ENCODE results near the gene HHEX. TPM values are rescaled to one million over a fixed set of nuclear protein-coding genes. Genes with fewer than 3 reads are reported as not detected.

The HHEX gene
- total and polyA plus RNA-seq, 2 of the 4 experiments (the other 2 are of a cell fraction) = 2.3 to 7.7 TPM

GRCh38 chr10:92640107-92640506, 49.6 kb upstream of the HHEX start:
- Histone ChIP-seq H3K4me1 (ENCODE audit: control insufficient read depth, insufficient read depth, low read length) (no peaks in the 10 kb centered on the region), H4K91ac (ENCODE audit: insufficient read depth, low read depth, low read length) (no peak overlapping the region), H2BK15ac (ENCODE audit: low read depth, low read length) (no peak overlapping the region), H3K18ac (ENCODE audit: low read depth, low read length) (no peak overlapping the region), H3K14ac (replicated peaks; ENCODE audit: low read depth, low read length) (0 out of 2 replicates have a peak overlapping the region, but pooled peaks have one; percentile 37), H2BK20ac (ENCODE audit: low read depth, low read length) (no peak overlapping the region), H4K8ac (ENCODE audit: low read depth in 2 of 2, low read length in 2 of 2) (no peak overlapping the region), H4K20me1 (ENCODE audit: insufficient read depth, low read length) (no peaks in the 10 kb centered on the region), H2AFZ (replicated peaks; ENCODE audit: low read length, poor library complexity) (no peak overlapping the region), H3K4ac (ENCODE audit: low read depth, low read length) (no peak overlapping the region), H3K56ac (ENCODE audit: extremely low read depth, insufficient read depth, low read length) (no peak overlapping the region), H3K9me1 (ENCODE audit: insufficient read depth, low read length) (peaks cover 6% of the 10 kb centered on the region; the same call in 1 of the 2 replicates), H3K4me3 (ENCODE audit: insufficient read depth, low read depth, low read length) (no peak overlapping the region), H2AK9ac (replicated peaks; ENCODE audit: low read depth, low read length, poor library complexity) (no peak overlapping the region), H3K9me3 (ENCODE audit: control insufficient read depth, insufficient read depth, low read length) (no peaks in the 10 kb centered on the region), H3K36me3 (ENCODE audit: control insufficient read depth, insufficient read depth, low read length) (peaks cover 1% of the 10 kb centered on the region; the same call in 1 of the 2 replicates), H3K79me1 (ENCODE audit: low read depth in 1 of 2, low read length in 2 of 2) (peaks cover 0 to 25% of the 10 kb centered on the region in 2 experiments; a peak in 3 of 4 replicates), H2BK5ac (ENCODE audit: low read depth, low read length, poor library complexity, severe bottlenecking) (no peak overlapping the region), H2AK5ac (ENCODE audit: low read depth, low read length) (no peak overlapping the region), H3K9ac (ENCODE audit: low read depth, low read length) (no peak overlapping the region), H4K5ac (ENCODE audit: low read depth, low read length) (no peak overlapping the region), H2BK120ac (ENCODE audit: low read depth, low read length) (no peak overlapping the region), H3K27me3 (ENCODE audit: control insufficient read depth, insufficient read depth, low read length) (no peaks in the 10 kb centered on the region), H3K4me2 (ENCODE audit: low read depth, low read length) (no peak overlapping the region), H3K27ac (ENCODE audit: insufficient read depth, low read length) (no peak overlapping the region), H3K23ac (ENCODE audit: low read depth, low read length) (no peak overlapping the region)
- dilution Hi-C loops (cut with HindIII; ENCODE audit: low sequenced_read_pairs, unreplicated experiment) = no loop called here
- no TSS peak for BruUV-seq (replicated peaks)
- WGBS, 2 experiments (ENCODE audit: extremely low coverage in 2 of 2, insufficient read length in 1 of 2) = 100% methylated on average over 1 of the region's 3 CpGs; no CpG with 5 or more reads in 1 of the 2 experiments
- intact Hi-C loops (cut with micrococcal nuclease) = no loop called here
- DNase-seq (peak; percentile 50), ATAC-seq (ENCODE audit: low read depth) (peak; percentile 40; the same call in 1 of the 2 replicates)
- ChIA-PET POLR2A (ENCODE audit: unreplicated experiment) (no interaction called here), CTCF (interaction anchor here (1.5 kb wide), 1 partner anchor 48 kb away, joined by 3 read pairs; no protein-coding TSS in a partner anchor)
- TF ChIP-seq CEBPB (IDR thresholded peaks at IDR 0.05; ENCODE audit: low read depth, low read length) (0 out of 2 replicates have a peak, but pooled peaks have one; percentile 51), POLR2A (IDR thresholded peaks at IDR 0.05; ENCODE audit: low read depth, low read length) (no peak), RFX5 (IDR thresholded peaks at IDR 0.05; ENCODE audit: low read depth, low read length) (no peak), BHLHE40 (IDR thresholded peaks at IDR 0.05; ENCODE audit: low read depth, low read length) (no peak), CTCF (conservative IDR thresholded peaks at IDR 0.05; ENCODE audit: low read depth, low read length) (0 out of 2 replicates have a peak, but pooled peaks have one; percentile 4), MAZ (IDR thresholded peaks at IDR 0.05; ENCODE audit: borderline replicate concordance, low read depth, low read length) (no peak), MXI1 (IDR thresholded peaks at IDR 0.05; ENCODE audit: borderline replicate concordance, low read depth, low read length) (no peak)
- in situ Hi-C loops (cut with MboI; ENCODE audit: low sequenced_read_pairs) = no loop called here
